GM18861 (cell line): ENCODE measurements around the gene TXNDC2.
"Not testable (repeated sequence)": the region's sequence is repeated elsewhere in the genome, so short reads cannot be mapped to it uniquely, and the experiment has no call there.

Experiments used
- ATAC-seq: cut with Tn5 transposase; IDR thresholded peaks from one replicate; pipeline ENCODE4 v1.9.1; 2021; ENCODE audit not compliant: unreplicated experiment

TXNDC2 gene

GRCh38 chr18:9884090-9884489 is 1.7 kb upstream of the TXNDC2 start:
- ATAC-seq, result no peak

DNA sequence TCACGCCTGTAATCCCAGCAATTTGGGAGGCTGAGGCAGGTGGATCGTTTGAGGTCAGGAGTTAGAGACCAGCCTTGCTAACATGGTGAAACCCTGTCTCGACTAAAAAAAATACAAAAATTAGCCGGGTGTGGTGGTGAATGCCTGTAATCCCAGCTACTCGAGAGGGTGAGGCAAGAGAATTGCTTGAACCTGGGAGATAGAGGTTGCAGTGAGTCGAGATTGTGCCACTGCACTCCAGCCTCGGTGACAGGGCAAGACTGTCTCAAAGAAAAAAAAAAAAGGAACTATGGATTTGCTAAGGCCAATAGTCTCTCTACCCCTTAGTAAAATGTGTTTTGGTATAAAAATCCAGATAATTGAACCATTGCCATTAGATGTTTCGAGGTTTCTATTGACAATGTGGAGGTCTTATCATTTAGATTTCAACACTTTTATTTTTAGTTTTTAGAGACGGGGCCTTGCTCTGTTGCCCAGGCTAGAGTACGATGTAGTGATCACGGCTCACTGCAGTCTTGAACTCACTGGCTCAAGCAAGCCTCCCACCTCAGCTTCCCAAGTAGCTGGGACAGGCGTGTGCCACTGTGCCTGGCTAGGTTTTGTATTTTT is 1.1 kb upstream of the TXNDC2 start:
- no peak for ATAC-seq

- no peak for ATAC-seq
These were observed 204 bp downstream of the TXNDC2 start for GRCh38 chr18:9886005-9886348.

- no peak for ATAC-seq
These were observed 2.2 kb downstream of the TXNDC2 start for GRCh38 chr18:9887992-9888391.

GRCh38 chr18:9890196-9890595 is 4.4 kb downstream of the TXNDC2 start:
- no peak for ATAC-seq

- no peak for ATAC-seq
These were observed 5.2 kb downstream of the TXNDC2 start for GRCh38 chr18:9890957-9891356.

- not testable (repeated sequence) for ATAC-seq
These were observed 5.7 kb downstream of the TXNDC2 start for GRCh38 chr18:9891515-9891914.

DNA sequence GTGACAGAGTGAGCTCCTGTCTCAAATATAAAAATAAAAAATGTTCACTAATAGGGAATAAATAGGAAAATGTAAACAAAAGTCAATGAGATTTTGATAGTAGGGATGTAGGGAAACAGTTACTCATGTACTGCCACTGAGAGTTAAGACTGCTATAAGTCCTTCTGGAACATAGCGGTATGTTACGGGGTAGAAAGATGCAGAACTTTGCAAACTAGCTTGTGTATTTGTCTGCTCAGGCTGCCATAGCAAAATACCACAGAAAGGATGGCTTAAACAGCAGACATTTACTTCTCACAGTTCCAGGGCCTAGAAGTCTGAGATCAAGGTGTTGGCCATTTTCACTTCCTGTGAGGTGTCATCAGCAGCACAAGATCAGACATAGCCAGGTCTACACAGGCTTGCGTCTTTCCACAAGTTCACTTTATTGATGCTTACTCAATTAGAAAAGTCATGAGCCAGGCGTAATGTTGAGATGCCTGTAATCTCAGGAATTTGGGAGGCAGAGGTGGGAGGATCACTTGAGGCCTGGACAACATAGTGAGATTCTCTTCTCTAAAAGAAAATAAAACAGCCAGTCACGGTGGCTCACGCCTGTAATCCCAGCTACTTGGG is 8.8 kb downstream of the TXNDC2 start:
- ATAC-seq, result no peak

GRCh38 chr18:9897129-9897528 is 11.4 kb downstream of the TXNDC2 start:
- ATAC-seq, result no peak

DNA sequence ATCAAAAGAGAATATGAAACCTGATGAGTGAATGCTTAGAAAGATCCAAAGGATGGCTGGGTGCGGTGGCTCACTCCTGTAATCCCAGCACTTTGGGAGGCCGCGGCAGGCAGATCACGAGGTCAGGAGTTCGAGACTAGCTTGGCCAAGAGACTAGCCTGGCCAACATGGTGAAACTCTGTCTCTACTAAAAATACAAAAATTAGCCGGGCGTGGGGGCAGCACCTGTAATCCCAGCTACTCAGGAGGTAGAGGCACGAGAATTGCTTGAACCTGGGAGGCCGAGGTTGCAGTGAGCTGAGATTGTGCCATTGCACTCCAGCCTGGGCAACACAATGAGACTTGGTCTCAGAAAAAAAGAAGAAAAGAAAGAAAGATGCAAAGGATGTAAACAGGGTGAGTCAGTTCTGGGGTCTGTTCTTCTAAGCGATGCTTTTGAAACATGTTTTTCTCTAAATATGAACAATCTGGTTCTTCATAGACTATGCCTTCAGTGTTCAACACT is 12.1 kb downstream of the TXNDC2 start:
- ATAC-seq, result not testable (repeated sequence)

DNA sequence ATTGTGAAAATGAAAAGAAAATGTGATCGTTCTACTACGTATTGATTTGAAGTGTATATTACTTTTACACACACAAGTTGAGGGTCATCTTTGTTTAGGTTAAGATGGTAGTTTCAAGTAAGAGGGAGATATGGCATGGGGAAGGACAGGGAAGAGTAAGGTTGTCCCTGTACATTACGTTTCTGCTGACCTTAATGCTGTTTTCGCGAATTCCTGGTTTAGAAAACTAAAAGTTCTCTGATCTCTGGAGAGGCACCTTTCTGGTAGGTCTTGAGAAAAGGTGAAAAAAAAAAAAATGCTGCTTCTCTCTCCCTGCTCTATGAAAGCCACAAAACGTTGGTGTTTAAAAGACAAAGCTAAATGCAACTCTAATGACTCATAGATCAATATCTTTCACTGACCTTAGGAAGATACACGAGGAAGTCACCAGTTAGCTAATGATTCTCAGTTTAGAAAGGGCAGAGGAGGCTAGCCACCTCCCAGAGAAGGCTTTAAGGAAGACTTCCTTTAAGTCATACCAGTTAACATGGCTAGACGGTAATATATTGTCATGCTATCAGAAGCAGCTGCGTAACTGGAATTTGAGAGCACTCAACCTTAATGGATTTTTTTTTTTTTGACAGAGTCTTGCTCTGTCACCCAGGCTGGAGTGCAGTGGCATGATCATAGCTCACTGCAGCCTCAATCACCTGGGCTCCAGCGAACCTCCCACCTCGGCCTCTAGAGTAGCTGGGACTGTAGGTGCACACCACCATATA is 13.2 kb downstream of the TXNDC2 start:
- peak; percentile 83 for ATAC-seq

DNA sequence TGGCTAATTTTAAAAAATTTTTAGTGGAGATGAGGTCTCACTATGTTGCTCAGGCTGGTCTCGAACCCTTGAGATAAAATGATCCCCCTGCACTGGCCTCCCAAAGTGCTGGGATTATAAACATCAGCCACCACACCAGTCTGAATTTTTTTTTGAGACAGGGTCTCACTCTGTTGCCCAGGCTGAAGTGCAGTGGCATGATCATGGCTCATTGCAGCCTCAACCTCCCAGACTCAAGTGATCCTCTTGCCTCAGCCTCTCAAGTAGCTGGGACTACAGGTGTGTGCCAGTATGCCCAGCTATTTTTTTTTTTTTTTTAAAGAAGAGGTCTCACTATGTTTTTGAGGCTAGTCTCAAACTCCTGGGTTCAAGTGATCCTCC is 13.8 kb downstream of the TXNDC2 start:
- ATAC-seq, result not testable (repeated sequence)

- ATAC-seq, result no peak
These were observed 14.9 kb downstream of the TXNDC2 start for GRCh38 chr18:9900699-9901098.

DNA sequence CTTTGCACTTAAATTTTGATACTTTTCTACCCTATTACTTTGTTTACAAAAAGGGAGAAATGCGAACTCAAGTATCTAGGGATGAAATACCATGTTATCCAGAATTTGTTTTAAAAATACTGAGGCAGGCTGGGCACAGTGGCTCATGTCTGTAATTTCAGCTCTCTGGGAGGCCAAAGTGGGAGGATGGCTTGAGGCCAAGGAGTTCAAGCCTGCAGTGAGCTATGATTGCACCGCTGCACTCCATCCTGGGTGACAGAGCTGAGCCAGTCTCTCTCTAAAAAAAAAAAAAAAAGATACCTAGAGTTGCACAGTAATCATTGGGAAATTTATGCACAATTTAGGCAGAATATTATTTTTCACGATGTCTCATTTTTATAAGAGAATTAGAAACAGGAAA is 15.6 kb downstream of the TXNDC2 start:
- ATAC-seq, result no peak

DNA sequence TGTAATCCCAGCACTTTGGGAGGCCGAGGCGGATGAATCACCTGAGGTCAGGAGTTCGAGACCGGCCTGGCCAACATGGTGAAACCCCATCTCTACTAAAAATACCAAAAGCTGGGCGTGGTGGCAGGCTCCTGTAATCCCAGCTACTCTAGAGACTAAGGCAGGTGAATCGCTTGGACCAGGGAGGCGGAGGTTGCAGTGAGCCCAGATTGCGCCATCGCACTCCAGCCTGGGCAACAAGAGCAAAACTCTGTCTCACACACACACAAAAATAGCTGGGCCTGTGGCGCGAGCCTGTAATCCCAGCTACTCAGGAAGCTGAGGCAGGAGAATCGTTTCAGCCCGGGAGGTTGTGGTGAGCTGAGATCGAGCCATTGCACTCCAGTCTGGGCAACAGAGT is 16.5 kb downstream of the TXNDC2 start:
- ATAC-seq, result not testable (repeated sequence)

- ATAC-seq, result no peak
These were observed 17.1 kb downstream of the TXNDC2 start for GRCh38 chr18:9902832-9903231.

- no peak for ATAC-seq
These were observed 19.7 kb downstream of the TXNDC2 start for GRCh38 chr18:9905401-9905922.

GRCh38 chr18:9906481-9906880 is 20.7 kb downstream of the TXNDC2 start:
- ATAC-seq, result no peak

- no peak for ATAC-seq
These were observed 22.1 kb downstream of the TXNDC2 start for GRCh38 chr18:9907867-9908266.

DNA sequence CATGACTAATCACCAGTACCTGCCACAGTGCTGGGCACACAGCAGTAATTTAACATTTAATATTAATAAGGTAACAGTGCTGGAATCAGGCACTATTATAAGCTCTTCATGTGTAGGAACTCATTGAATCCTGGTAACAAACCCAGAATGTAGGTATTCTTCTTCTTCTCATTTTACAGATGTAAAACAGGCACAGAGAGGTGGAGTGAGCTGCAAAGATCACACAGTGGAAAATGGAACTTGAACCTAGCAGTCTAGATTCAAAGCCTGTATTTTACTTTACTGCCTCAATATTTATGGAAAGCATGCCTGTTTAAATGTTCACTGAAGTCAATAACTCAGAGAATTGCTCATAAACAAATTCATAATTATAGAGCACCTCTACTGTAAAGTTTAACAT is 24.3 kb downstream of the TXNDC2 start:
- ATAC-seq, result no peak

- ATAC-seq, result no peak
These were observed 24.9 kb downstream of the TXNDC2 start for GRCh38 chr18:9910661-9911060.

GRCh38 chr18:9911226-9911625 is 25.5 kb downstream of the TXNDC2 start:
- no peak for ATAC-seq
